GM18951 (cell line): Measurements from ENCODE around the gene GP5.

Source experiments
- POLR2A ChIP-seq: IDR thresholded peaks from 4 replicates; pipeline ENCODE4 v1.6.1; 2011; ENCODE audit warnings: mild to moderate bottlenecking; ENCODE audit not compliant: insufficient read length, insufficient read depth; ENCODE audit errors: extremely low read depth
- in situ Hi-C: fragments of 300-500 bp; cut with MboI; formaldehyde crosslinking; loops from one replicate; pipeline ENCODE4 v1.12.0; 2022; ENCODE audit warnings: low sequenced_read_pairs, mixed read lengths, inconsistent platforms; ENCODE audit not compliant: unreplicated experiment

GP5 gene

GRCh38 chr3:194379231-194379630, 19.8 kb downstream of the GP5 start:
- no peak for TF ChIP-seq POLR2A
- in situ Hi-C loops, result no loop called here

- in situ Hi-C loops, result no loop called here
- no peak for TF ChIP-seq POLR2A
Measured at GRCh38 chr3:194377708-194378107, 21.4 kb downstream of the GP5 start.

GRCh38 chr3:194376241-194376560, 22.9 kb downstream of the GP5 start:
- TF ChIP-seq POLR2A, result no peak
- in situ Hi-C loops, result no loop called here

- TF ChIP-seq POLR2A, result no peak
- in situ Hi-C loops, result no loop called here
Measured at GRCh38 chr3:194375473-194376240, 23.4 kb downstream of the GP5 start.

- in situ Hi-C loops, result no loop called here
- no peak for TF ChIP-seq POLR2A
Measured at GRCh38 chr3:194374935-194375334, 24.1 kb downstream of the GP5 start.

- in situ Hi-C loops, result no loop called here
- TF ChIP-seq POLR2A, result no peak
Measured at GRCh38 chr3:194373899-194374298, 25.2 kb downstream of the GP5 start.

GRCh38 chr3:194373028-194373427, 26.0 kb downstream of the GP5 start:
- no peak for TF ChIP-seq POLR2A
- in situ Hi-C loops, result no loop called here

- TF ChIP-seq POLR2A, result no peak
- in situ Hi-C loops, result no loop called here
Measured at GRCh38 chr3:194370753-194371152, 28.3 kb downstream of the GP5 start.

GRCh38 chr3:194369522-194370279, 29.4 kb downstream of the GP5 start, which contains the start of gene LRRC15:
Gene LRRC15 (minus strand): TSS chr3:194369743. CDS start chr3:194361043, 8,700 bp downstream.
- TF ChIP-seq POLR2A, result no peak
- in situ Hi-C loops, result no loop called here

GRCh38 chr3:194368918-194369317, 30.1 kb downstream of the GP5 start:
- TF ChIP-seq POLR2A, result no peak
- in situ Hi-C loops, result no loop called here

- in situ Hi-C loops, result no loop called here
Measured at GRCh38 chr3:194367992-194368841, 30.8 kb downstream of the GP5 start.

GRCh38 chr3:194365978-194366490, 33.0 kb downstream of the GP5 start:
- in situ Hi-C loops, result no loop called here
- no peak for TF ChIP-seq POLR2A

More at GRCh38 chr3:194367992-194368841, 30.8 kb downstream of the GP5 start:
- TF ChIP-seq POLR2A, result no peak

GRCh38 chr3:194365526-194365925, 33.5 kb downstream of the GP5 start:
- no peak for TF ChIP-seq POLR2A
- in situ Hi-C loops, result no loop called here
